Activated T-cell treated with anti-CD3 and anti-CD28 coated beads for 4 hours (primary cell): Measurements from ENCODE around the gene DNASE2.
"Not testable (repeated sequence)": the region's sequence is repeated elsewhere in the genome, so short reads cannot be mapped to it uniquely, and the experiment has no call there.

ENCODE experiments used
- DNase-seq: peaks from one replicate; pipeline ENCODE4 v3.0.0-alpha.2; 2020

The DNASE2 gene

DNA sequence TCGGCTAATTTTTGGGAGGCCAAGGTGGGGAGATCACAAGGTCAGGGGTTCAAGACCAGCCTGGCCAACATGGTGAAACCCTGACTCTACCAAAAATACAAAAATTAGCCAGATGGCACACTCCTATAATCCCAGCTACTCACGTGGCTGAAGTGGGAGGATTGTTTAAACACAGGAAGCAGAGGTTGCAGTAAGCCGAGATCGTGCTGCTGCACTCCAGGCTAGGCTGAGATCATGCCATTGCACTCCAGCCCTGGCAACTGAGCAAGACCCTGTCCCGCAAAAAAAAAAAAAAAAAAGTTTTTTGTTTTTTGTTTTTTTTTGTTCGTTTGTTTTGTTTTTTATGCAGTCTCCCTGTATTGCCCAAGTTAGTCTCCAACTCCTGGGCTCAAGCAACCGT is 21.7 kb downstream of the DNASE2 start:
- no peak for DNase-seq

- DNase-seq, result no peak
Measured at GRCh38 chr19:12858041-12858928, 23.0 kb downstream of the DNASE2 start.

DNA sequence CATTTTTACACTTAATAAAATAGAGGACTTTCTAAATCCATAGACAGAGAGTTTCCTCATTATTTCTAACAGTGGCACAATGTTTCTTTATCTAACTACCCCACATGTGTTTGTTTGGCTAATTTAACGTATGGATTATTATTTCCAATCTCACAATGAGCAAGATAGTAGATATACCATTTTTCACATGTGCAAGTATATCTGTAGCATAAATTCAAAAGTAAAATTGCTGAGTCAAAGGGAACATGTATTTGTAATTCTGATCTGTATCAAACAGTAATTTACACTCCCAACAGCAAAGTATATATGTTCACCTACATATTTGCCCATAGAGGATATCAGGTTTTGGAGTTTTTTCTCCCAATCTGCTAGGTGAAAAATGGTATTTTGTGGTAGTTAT is 24.6 kb downstream of the DNASE2 start:
- no peak for DNase-seq

DNA sequence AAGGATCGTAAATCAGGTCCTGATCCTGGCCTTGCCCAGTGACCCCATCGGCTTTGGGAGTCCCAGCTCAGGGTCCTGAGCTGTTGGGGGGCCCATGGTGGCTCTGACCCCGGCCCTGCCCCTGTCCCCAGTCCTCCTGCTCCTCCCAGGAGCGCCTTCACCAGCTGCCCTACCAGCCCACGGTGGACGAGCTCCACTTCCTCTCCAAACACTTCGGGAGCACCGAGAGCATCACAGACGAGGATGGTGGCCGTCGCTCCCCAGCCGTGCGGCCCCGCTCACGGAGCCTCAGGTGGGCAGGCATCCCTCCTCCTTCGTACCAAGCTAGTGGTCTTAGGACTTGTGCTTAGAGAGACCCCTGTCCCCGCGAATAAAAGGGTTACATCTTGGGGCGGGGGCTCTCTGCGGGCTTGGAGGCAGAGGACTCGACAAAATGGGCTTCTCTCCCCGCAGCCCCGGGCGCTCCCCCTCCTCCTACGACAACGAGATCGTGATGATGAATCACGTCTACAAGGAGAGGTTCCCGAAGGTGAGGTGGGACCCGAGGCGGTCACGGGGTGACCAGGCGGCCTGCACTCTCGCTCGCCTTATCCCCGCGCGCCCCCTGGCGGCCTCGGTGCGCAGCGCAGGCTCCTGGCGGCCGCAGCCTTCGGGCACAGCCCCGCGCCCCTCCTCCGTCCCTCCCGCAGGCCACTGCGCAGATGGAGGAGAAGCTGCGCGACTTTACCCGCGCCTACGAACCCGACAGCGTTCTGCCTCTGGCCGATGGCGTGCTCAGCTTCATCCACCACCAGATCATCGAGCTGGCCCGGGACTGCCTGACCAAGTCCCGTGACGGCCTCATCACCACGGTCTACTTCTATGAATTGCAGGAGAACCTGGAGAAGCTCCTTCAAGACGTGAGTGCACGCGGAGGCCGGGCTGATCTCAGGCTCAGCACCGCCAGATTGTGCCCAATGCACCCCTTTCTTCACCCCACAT is 33.8 kb downstream of the DNASE2 start:
- DNase-seq, result peak; percentile 83

- not testable (repeated sequence) for DNase-seq
Measured at GRCh38 chr19:12846613-12847012, 34.6 kb downstream of the DNASE2 start.

DNA sequence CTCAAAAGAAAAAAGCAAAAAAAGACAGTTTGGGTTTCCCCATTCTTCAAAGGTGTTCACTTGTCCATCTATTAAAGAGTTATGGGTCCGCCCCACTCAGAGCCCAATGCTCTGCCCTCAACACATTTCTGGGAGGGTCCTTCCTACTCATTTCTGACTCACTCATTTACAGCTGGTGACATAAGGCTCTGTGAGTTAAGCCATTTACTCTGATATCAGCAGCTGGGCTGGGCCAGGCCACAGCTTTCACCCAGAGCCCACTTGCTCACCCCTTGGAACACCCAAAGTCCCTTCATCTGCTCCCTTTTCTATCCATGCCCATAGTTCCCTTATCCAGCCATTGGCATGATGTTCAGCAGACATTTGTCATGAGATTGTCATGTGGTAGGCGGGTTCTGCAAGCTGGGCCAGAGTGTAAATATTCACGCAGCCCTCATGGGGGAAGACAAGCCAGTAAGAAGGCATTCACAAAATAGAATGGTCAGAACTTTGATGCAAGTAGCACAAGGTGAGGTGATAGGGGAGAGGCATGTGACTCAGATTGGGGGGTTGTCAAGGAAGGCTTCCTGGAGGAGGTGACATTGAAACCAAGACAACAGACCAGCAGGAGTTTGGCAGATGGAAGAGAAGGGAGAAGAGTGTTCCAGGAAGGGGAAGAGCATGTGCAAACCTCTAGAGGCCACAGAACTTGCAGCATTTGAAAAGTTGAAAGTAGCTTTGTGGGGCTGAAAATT is 37.1 kb downstream of the DNASE2 start:
- no peak for DNase-seq

DNA sequence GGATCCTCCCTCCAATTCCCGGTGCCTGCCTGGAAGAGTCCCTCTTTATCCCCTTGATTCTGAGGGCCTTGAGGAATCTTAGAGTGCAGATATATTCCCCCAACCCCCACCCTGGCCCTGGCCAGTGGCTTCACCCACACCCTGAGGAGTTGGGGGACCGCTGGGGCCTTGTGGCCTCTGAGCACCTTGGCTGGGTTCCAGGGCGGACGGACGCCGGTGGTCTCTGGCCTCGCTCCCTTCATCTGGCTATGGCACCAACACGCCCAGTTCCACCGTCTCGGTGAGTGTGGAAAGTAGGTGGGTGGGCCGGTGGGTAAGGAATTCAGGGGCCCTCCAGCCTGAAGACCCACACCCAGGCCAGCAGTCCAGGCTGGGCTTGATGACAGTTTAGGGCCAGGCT is 37.9 kb downstream of the DNASE2 start:
- no peak for DNase-seq

DNA sequence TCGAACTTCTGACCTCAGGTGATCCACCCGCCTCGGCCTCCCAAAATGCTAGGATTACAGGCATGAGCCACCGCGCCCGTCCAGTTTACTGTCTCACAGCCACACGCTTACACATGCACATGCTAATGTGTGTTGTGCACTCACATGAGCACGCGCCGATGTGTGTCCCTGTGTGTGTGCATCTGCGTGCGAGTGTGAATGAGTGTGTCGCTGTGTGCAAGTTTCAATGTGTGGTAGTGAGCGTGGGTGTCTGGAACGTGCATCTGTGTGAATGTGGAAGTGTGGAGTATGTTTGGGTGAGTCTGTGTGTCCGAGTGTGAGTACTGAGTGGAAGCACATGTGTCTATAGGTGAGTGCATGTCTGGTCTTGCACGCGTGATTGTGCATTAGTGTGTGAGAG is 38.7 kb downstream of the DNASE2 start:
- no peak for DNase-seq

DNA sequence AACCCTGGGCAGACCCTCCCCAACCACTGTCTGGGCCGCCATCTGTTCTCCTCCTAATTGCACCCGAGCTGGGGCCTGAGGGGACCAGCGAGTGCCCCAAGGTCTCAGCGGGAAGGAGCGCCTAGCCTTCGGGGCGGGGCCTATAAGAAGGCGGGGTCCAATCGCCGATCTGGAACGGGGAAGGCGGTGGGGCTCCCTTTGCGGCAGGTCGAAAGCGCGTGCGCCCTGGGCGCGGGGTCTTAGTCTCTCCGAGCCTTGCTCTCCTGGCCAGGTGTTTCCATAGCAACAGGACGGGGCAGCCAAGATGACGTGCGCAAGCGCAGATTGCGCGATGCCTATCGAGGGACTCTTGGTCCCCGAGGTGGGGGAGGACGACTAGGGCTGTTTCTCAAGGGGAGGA is 40.2 kb downstream of the DNASE2 start:
- DNase-seq, result no peak

DNA sequence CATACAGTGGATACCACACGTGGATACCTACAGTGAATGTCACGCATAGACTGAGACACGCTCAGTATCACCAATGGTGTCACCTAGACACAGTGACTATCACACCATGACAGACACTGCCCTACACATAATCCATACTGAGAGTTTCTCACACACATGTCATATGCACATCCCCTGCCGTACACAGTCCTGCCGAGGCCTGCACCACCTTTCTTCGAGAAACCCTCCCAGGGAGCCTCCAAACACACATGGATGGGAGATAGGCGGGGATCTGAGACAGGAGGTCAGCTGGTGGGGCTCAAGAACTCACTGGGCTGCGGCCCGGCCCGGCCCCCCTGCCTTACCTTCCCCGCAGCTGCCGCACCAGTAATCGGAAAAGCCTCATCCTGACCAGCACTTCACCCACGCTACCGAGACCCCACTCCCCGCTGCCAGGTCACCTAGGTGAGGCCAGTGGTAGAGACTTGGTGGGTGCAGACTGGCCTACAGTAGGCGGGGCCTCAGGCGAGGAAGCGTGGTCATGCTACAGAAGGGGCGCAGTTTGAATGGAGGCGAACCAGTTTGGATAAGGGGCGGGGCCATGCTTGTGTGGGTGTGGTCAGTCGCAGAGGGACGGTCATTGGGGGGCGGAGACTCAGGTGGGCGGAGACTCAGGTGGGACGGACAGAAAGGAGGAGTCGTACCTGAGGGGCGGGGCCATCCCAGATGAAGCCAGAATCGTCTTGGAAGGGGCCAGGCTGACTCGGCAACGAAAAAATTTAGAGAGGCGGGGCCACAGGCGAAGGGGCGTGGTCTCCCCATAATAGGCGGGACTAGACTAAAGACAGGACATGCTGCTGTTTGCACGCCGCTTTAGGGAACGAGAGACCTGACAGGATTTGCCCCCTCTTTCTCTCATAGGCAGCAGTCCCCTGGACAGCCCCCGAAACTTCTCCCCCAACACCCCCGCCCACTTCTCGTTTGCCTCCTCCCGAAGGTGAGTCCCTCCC is 40.9 kb downstream of the DNASE2 start:
- DNase-seq, result no peak

DNA sequence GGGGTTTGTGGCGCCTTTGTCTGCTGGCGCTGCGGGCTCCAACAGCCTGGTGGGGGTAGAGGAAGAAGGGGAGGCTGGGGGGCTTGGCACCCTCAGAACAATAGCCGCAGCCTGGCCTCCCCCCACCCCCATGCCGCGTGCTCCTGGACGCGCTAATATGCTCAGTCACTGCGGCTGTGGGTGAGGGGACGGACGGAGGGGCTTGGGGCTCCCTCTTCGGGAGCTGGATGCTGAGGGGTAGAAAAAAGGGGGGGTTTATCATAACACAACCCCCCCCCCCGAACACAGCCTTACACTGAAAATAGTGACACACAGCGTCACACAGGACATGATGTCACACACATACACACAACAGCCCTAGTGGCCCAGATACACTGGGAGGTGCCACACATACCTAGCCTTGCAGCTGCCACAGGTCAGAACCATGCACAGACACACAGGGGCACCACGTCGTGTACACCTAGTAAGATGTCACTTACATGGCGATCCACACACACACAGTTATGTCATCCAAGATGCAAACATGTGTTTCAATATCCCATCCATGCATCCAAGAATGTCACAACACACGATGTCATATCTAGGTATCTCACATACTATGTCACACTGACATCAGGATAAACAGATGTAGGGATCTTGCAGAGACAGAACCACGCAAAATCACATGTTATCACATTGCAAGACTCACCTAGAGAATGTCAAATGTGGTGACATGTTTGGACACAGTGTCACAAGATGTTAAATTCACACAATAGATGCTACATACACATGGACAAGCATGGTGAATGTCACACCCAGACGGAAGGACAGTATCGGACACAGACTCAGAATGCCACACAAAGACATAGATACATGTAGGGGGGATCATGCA is 42.1 kb downstream of the DNASE2 start:
- no peak for DNase-seq

DNA sequence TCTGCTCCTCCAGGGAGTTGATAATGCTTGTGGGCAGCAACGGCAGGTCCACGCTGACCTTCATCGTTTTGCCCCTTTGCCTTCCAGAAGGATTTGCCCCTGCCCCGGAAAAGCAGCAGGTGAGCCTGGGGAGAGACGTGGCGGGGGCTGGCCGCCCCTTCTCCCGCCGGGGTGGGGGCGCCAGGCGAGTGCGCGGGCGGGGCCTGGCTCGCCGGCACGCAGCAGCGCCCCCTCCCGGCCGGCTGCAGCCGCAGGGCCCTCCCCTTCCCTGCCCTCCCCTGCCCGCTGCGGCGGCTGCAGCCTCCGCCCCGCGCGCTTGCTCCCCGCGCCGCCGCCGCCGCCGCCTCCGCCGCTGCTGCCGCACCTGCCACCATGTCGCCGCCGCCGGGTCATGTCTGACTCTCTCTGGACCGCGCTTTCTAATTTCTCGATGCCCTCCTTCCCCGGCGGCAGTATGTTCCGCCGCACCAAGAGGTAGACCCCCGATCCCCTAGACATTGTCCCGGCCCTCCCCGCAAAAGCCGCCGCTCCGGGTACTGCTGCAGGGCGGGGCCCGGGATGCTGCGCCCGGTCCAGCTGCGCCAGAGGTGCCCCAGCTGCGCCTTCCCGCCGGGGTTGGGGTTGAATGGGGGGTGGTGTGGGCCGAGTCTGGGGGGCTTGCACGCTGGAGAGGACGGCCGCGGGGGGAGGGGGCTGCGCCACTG is 42.9 kb downstream of the DNASE2 start, which contains the start of gene MAST1:
MAST1 (plus strand) TSS at position 334 of the 704 bp plus-strand sequence; CDS start at position 392, 58 bp downstream.
- no peak for DNase-seq

DNA sequence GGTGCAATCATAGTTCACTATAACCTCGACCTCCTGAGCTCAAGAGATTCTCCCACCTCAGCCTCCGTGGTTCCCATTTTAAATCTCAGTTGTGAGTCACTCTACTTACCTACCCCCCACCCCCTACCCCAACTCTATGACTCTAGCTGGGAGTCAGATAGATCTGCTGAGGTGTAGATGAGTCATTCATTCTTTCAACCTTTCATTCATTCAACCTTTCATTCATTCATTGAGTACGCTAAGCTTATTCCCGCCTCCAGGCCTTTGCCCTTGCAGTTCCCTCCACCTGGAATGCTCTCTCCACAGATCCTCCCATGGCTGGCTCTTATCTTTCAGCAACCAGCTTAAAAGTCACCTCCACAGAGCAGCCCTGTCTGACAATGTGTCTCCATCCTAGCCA is 44.0 kb downstream of the DNASE2 start:
- no peak for DNase-seq

- no peak for DNase-seq
Measured at GRCh38 chr19:12836529-12836863, 44.8 kb downstream of the DNASE2 start.

DNA sequence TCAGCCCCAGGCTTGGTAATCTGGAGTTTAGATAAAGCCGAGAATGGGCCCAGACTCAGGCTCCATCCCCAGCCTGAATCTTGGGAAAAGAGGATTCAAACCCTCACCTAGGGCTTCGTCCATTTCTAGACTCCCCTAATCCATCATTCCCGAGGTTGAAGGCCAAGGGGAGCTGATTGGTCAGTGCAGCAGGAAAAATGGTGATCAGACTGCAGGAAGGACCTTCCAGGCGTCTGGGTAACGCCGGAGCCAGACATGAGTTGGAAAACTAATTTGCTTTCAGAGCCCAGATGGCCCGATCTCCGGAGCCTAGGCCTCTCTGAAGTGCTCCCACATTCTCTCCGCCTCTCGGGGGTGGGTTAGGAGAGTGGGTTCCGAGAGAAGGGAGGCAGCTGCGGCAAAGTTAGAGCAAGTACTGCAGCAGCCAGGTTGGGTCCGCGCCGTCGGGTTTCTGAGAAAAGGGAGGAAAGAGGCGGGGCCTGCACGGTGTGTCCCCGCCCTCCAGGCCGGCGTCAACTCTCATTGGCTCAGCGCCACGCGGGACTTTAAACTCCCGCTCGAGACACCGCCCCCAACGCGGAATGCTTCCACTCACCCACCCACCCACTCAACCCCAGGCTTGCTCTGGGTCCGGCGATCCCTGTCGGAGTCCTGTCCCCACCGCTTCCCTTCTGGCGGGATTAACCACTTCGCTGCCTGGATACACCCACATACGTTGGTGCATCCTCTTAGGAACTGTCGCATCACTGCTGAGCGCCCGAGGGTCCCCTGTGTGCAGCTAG is 46.1 kb downstream of the DNASE2 start:
- no peak for DNase-seq

GRCh38 chr19:12834566-12834943 is 46.7 kb downstream of the DNASE2 start, which contains the start of gene RTBDN:
RTBDN (minus strand) TSS chr19:12834579; CDS start chr19:12829979, 4,600 bp downstream.
- no peak for DNase-seq

DNA sequence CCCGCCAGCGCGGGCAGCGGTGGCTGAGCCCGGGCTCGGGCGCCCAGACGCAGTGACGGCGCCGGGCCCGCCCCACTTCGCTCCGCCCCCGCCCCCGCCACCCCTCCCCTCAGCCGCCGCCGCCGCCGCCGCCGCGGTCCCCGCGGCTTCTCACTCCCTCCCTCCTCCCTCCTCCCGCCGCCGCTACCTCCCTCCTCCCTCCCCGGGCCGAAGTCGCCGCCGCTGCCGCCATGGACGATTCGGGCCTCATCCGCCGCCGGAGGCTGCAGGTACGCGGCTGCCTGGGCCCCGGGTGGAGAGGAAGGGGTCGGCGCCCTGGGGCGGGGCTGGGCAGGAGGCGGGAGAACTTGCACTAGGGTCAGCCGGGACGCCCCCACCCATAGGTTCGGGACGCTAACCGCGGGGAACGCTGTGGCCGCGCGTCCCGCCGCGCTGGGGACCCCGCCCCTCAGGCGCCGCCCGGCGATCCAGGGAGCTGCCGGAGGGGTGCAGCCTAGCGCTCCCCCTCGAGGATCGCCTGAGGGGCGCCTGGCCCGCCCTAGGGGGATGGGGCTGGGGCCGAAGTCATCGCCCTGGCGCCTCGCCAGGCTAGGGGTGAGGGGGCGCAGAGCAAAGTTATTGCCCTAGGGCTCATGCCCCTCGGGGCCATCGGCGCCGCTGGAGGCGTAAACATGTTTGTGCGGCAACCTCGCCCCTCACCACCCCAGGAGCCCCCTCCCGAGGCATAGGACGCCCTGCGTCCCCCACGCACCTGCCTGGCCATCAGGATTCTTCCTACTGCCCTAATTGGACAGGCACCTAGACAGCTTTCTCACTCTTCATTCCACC is 47.3 kb downstream of the DNASE2 start:
- DNase-seq, result no peak

DNA sequence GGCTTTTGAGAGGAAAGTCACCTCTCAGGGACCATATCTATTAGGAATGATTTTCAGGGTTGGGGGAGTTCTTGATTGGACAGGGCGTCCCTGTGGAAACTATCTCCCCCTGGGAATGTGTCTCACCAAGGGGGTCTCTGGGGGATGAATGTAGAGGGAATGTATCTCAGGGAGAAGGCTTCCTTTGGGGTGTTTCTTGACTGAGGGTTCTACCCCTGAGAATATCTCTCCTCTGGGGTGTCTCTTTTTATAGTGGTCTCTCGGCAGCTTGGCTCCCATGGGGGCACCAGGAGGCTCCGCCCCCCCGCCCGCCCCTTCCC is 47.9 kb downstream of the DNASE2 start:
- DNase-seq, result no peak
